HEK293 (cell line): Measurements from ENCODE around the gene C6orf136.
"Not testable (repeated sequence)": the region's sequence is repeated elsewhere in the genome, so short reads cannot be mapped to it uniquely, and the experiment has no call there.

Source experiments
- CTCF ChIA-PET: fragments of 350-600 bp; formaldehyde crosslinking; extraction: SDS; loops from one replicate; lab custom pipeline; 2021; ENCODE audit warnings: antibody characterized with exemption; lab: Yijun Ruan, JAX
- POLR2A ChIA-PET: fragments of 300-600 bp; formaldehyde crosslinking; extraction: SDS; loops from one replicate; lab custom pipeline; 2020; ENCODE audit warnings: antibody characterized with exemption, inconsistent platforms; lab: Yijun Ruan, JAX
- H3K27ac ChIP-seq: fragments of 200-500 bp; sonication (Bioruptor generic); 2 replicates; pipeline ENCODE4 v1.5.1; 2014; ENCODE audit warnings: low read depth, low read length, control low read depth, inconsistent platforms; ENCODE audit errors: extremely low read depth
- H3K36me3 ChIP-seq, 2 experiments: fragments of 200-500 bp in 1 of 2; sonication (Bioruptor generic) in 1 of 2; 1 replicate in 1 of 2; 2 replicates in 1 of 2; pipeline ENCODE4 v1.5.1; 2014 to 2017; ENCODE audit warnings: inconsistent platforms in 2 of 2, low read length in 2 of 2; ENCODE audit not compliant: control insufficient read depth in 2 of 2, insufficient read depth in 1 of 2
- H3K4me1 ChIP-seq: fragments of 200-500 bp; sonication (Bioruptor generic); 2 replicates; pipeline ENCODE4 v1.5.1; 2014; ENCODE audit warnings: mild to moderate bottlenecking, low read length, inconsistent platforms; ENCODE audit not compliant: control insufficient read depth, insufficient read depth
- H3K4me3 ChIP-seq: 2 replicates; pipeline ENCODE4 v1.5.1; 2011; ENCODE audit warnings: low read depth, mild to moderate bottlenecking, control low read depth, low read length, moderate library complexity
- H3K9me3 ChIP-seq: fragments of 200-500 bp; sonication (Bioruptor generic); 2 replicates; pipeline ENCODE4 v1.5.1; 2014; ENCODE audit warnings: low read depth, low read length, inconsistent platforms; ENCODE audit not compliant: control insufficient read depth, insufficient read depth
- EGR2 ChIP-seq: fragments of 450-650 bp; formaldehyde crosslinking; IDR thresholded peaks from 2 replicates; pipeline ENCODE4 v1.5.1; 2016; ENCODE audit warnings: low read depth, missing biosample characterization, missing genetic modification characterization
- IKZF3 ChIP-seq: fragments of 450-650 bp; IDR thresholded peaks from 2 replicates; pipeline ENCODE4 v1.5.0; 2018; ENCODE audit warnings: missing biosample characterization, mild to moderate bottlenecking, missing genetic modification characterization, moderate library complexity
- SP7 ChIP-seq: fragments of 450-650 bp; formaldehyde crosslinking; IDR thresholded peaks from 2 replicates; pipeline ENCODE4 v1.5.1; 2016; ENCODE audit warnings: missing biosample characterization, missing genetic modification characterization
- ZBTB17 ChIP-seq: fragments of 450-650 bp; formaldehyde crosslinking; IDR thresholded peaks from 2 replicates; pipeline ENCODE4 v1.5.1; 2016; ENCODE audit warnings: missing biosample characterization, missing genetic modification characterization
- ZBTB20 ChIP-seq: fragments of 450-650 bp; formaldehyde crosslinking; IDR thresholded peaks from 2 replicates; pipeline ENCODE4 v1.5.1; 2016; ENCODE audit warnings: missing biosample characterization, missing genetic modification characterization
- ZFHX2 ChIP-seq: fragments of 450-650 bp; formaldehyde crosslinking; conservative IDR thresholded peaks from 2 replicates; pipeline ENCODE4 v1.5.1; 2016; ENCODE audit warnings: missing biosample characterization, missing genetic modification characterization
- ZFP37 ChIP-seq: fragments of 450-650 bp; formaldehyde crosslinking; IDR thresholded peaks from 2 replicates; pipeline ENCODE4 v1.5.1; 2016; ENCODE audit warnings: missing biosample characterization, missing genetic modification characterization
- ZNF2 ChIP-seq: fragments of 450-650 bp; formaldehyde crosslinking; IDR thresholded peaks from 2 replicates; pipeline ENCODE4 v1.5.1; 2016; ENCODE audit warnings: missing biosample characterization, missing genetic modification characterization
- ZNF24 ChIP-seq: fragments of 450-650 bp; formaldehyde crosslinking; IDR thresholded peaks from 2 replicates; pipeline ENCODE4 v1.5.1; 2016; ENCODE audit warnings: missing biosample characterization, missing genetic modification characterization
- ZNF404 ChIP-seq: fragments of 450-650 bp; formaldehyde crosslinking; IDR thresholded peaks from 2 replicates; pipeline ENCODE4 v1.5.1; 2017; ENCODE audit warnings: missing biosample characterization, missing genetic modification characterization
- ZNF600 ChIP-seq: fragments of 450-650 bp; formaldehyde crosslinking; IDR thresholded peaks from 2 replicates; pipeline ENCODE4 v1.5.1; 2016; ENCODE audit warnings: missing biosample characterization, missing genetic modification characterization
- ZNF654 ChIP-seq: fragments of 450-650 bp; formaldehyde crosslinking; IDR thresholded peaks from 2 replicates; pipeline ENCODE4 v1.5.1; 2016; ENCODE audit warnings: low read depth, missing biosample characterization, missing genetic modification characterization
- ZNF776 ChIP-seq: fragments of 450-650 bp; formaldehyde crosslinking; IDR thresholded peaks from 2 replicates; pipeline ENCODE4 v1.5.0; 2017; ENCODE audit warnings: missing biosample characterization, missing genetic modification characterization, borderline replicate concordance
- TF ChIP-seq, protein P1 (sequence below): fragments of 450-650 bp; formaldehyde crosslinking; IDR thresholded peaks from 2 replicates; pipeline ENCODE4 v1.5.1; 2017; ENCODE audit warnings: missing biosample characterization, mild to moderate bottlenecking, missing genetic modification characterization, moderate library complexity
- TF ChIP-seq, protein P2 (sequence below): fragments of 450-650 bp; formaldehyde crosslinking; IDR thresholded peaks from 2 replicates; pipeline ENCODE4 v1.5.1; 2016; ENCODE audit warnings: missing biosample characterization, missing genetic modification characterization
- TF ChIP-seq, protein P3 (sequence below): fragments of 450-650 bp; formaldehyde crosslinking; IDR thresholded peaks from 2 replicates; pipeline ENCODE4 v1.5.1; 2016; ENCODE audit warnings: missing biosample characterization, missing genetic modification characterization
- TF ChIP-seq, protein P4 (sequence below): fragments of 450-650 bp; formaldehyde crosslinking; IDR thresholded peaks from 2 replicates; pipeline ENCODE4 v1.5.1; 2016; ENCODE audit warnings: missing biosample characterization, missing genetic modification characterization

C6orf136 gene, protein sequence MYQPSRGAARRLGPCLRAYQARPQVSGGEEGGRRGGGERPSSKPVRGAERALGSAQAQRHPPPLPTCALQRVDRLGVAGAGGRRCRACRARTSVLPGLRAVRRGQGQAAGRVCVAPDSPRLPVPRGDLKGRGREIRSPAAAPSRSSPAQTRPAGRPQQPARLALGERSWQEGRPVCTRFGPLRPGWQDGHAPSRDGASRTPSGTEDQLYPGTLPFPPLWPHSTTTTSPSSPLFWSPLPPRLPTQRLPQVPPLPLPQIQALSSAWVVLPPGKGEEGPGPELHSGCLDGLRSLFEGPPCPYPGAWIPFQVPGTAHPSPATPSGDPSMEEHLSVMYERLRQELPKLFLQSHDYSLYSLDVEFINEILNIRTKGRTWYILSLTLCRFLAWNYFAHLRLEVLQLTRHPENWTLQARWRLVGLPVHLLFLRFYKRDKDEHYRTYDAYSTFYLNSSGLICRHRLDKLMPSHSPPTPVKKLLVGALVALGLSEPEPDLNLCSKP

DNA sequence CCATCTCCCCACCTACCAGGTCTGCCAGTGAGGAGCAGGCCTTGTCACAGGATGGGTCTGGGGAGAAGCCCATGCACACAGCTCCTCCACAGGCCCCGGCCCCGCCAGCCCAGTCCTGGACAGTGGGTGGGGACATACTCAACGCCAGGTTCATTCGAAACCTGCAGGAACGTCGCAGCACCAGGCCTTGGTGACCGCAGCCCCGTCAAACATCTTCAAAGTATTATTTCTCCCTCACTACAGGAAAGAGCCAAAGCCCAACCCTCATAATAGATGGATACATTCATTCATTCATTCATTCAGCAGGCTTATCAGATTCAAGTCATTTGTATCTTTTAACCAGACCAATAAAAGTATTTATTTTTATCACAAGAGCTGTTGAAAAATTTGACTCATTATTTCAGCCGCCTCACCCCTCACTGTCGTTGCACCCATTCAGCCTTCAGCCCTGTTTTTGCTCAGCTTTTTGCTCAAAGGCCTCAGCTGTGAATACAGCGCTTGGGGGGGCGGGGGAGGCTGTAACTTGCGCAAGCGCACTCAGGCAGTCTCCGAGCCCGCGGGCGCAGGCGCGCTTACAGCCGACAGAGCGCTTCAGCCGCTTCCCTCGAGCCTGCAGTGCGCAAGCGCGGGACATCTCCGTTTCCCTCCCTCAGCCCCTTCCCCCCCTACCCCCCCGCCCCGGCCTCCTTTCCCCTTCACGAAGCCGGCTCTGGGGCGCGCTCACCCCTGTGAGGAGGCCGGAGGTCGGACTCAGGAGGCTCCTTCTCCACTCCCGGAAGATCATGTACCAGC lies at the start of gene C6orf136:
Gene C6orf136, plus strand, starts transcription at position 684 of the 792 bp plus-strand sequence. Its CDS starts 99 bp downstream, at position 783.
- Histone ChIP-seq H3K9me3 (no peaks in the 10 kb centered on the region), H3K4me1 (peaks cover 8% of the 10 kb centered on the region), H3K36me3 (peaks cover 31 to 58% of the 10 kb centered on the region in 2 experiments), H3K27ac (peak within 1 kb of the TSS; percentile 96), H3K4me3 (peak within 1 kb of the TSS; percentile 88)
- ChIA-PET POLR2A (interaction anchor here (0.6 to 1.7 kb wide), 15 partner anchors 8 to 97 kb away, joined by 3 to 20 read pairs (median 4); partner anchors contain the start of genes ABCF1, ATAT1, MDC1 and MRPS18B), CTCF (interaction anchor here (0.5 to 1.5 kb wide), 8 partner anchors 13 to 678 kb away, joined by 3 to 9 read pairs (median 4); partner anchors contain the start of gene DHX16)
- TF ChIP-seq ZFHX2 (tag by site-specific recombination): no peak
- TF ChIP-seq, protein P1, sequence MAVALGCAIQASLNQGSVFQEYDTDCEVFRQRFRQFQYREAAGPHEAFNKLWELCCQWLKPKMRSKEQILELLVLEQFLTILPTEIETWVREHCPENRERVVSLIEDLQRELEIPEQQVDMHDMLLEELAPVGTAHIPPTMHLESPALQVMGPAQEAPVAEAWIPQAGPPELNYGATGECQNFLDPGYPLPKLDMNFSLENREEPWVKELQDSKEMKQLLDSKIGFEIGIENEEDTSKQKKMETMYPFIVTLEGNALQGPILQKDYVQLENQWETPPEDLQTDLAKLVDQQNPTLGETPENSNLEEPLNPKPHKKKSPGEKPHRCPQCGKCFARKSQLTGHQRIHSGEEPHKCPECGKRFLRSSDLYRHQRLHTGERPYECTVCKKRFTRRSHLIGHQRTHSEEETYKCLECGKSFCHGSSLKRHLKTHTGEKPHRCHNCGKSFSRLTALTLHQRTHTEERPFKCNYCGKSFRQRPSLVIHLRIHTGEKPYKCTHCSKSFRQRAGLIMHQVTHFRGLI (tag by site-specific recombination): peak; percentile 96
- TF ChIP-seq ZNF24 (tag by site-specific recombination): peak; percentile 97
- TF ChIP-seq ZNF404 (tag by site-specific recombination): no peak
- TF ChIP-seq ZNF776 (tag by site-specific recombination): no peak

DNA sequence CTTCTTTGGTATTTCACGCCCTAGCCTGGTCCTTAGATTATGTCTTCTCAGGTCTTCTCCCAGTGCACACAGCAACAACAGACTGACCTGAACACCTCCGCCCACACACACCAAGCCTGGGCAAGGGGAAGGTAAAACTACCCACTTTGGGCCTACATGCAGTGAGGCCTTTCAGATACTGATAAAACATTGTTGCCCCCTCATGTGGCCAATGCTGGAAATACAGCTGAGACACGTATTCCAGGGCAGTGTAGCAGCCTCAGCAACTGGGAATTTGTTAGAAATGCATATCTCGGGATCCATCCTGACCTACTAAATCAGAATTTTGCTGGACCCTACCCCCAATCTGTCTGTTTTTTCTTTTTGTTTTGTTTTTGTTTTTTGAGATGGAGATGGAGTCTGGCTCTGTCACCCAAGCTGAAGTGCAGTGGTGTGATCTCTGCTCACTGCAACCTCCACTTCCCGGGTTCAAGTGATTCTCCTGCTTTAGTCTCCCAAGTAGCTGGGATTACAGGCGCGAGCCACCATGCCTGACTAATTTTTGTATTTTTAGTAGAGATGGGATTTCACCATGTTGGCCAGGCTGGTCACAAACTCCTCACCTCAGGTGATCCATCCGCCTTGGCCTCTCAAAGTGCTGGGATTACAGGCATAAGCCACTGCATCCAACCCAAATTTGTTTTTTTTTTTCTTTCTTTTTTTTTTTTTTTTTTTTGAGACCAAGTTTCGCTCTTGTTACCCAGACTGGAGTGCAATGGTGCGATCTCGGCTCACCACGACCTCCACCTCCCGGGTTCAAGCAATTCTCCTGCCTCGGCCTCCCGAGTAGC lies 49.4 kb upstream of the C6orf136 start:
- H3K4me1 ChIP-seq, H3K27ac ChIP-seq, H3K4me3 ChIP-seq, H3K9me3 ChIP-seq: not testable (repeated sequence)
- CTCF ChIA-PET: interaction anchor here (0.6 to 9.8 kb wide), 39 partner anchors 10 to 1004 kb away, joined by 3 to 121 read pairs (median 5); partner anchors contain the start of genes C6orf136, DHX16 and VARS2
- peaks cover 33 to 54% of the 10 kb centered on the region in 2 experiments for H3K36me3 ChIP-seq
- TF ChIP-seq IKZF3 (peak; percentile 34; the same call in 1 of the 2 replicates), EGR2 (tag by site-specific recombination) (peak; percentile 81), ZNF2 (tag by site-specific recombination) (peak; percentile 62), ZNF654 (tag by site-specific recombination) (peak; percentile 71), ZFP37 (peak; percentile 47; the same call in 1 of the 2 replicates), ZFHX2 (tag by site-specific recombination) (peak; percentile 86), ZBTB17 (tag by site-specific recombination) (peak; percentile 55; the same call in 1 of the 2 replicates), SP7 (tag by site-specific recombination) (peak; percentile 32; the same call in 1 of the 2 replicates), ZNF600 (tag by site-specific recombination) (peak; percentile 72; the same call in 1 of the 2 replicates), ZBTB20 (peak; percentile 45)
- TF ChIP-seq, protein P2, sequence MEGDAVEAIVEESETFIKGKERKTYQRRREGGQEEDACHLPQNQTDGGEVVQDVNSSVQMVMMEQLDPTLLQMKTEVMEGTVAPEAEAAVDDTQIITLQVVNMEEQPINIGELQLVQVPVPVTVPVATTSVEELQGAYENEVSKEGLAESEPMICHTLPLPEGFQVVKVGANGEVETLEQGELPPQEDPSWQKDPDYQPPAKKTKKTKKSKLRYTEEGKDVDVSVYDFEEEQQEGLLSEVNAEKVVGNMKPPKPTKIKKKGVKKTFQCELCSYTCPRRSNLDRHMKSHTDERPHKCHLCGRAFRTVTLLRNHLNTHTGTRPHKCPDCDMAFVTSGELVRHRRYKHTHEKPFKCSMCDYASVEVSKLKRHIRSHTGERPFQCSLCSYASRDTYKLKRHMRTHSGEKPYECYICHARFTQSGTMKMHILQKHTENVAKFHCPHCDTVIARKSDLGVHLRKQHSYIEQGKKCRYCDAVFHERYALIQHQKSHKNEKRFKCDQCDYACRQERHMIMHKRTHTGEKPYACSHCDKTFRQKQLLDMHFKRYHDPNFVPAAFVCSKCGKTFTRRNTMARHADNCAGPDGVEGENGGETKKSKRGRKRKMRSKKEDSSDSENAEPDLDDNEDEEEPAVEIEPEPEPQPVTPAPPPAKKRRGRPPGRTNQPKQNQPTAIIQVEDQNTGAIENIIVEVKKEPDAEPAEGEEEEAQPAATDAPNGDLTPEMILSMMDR (tag by site-specific recombination): peak; percentile 65
- TF ChIP-seq, protein P3, sequence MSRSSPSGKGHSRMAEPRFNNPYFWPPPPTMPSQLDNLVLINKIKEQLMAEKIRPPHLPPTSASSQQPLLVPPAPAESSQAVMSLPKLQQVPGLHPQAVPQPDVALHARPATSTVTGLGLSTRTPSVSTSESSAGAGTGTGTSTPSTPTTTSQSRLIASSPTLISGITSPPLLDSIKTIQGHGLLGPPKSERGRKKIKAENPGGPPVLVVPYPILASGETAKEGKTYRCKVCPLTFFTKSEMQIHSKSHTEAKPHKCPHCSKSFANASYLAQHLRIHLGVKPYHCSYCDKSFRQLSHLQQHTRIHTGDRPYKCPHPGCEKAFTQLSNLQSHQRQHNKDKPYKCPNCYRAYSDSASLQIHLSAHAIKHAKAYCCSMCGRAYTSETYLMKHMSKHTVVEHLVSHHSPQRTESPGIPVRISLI (tag by site-specific recombination): peak; percentile 83
- TF ChIP-seq, protein P4, sequence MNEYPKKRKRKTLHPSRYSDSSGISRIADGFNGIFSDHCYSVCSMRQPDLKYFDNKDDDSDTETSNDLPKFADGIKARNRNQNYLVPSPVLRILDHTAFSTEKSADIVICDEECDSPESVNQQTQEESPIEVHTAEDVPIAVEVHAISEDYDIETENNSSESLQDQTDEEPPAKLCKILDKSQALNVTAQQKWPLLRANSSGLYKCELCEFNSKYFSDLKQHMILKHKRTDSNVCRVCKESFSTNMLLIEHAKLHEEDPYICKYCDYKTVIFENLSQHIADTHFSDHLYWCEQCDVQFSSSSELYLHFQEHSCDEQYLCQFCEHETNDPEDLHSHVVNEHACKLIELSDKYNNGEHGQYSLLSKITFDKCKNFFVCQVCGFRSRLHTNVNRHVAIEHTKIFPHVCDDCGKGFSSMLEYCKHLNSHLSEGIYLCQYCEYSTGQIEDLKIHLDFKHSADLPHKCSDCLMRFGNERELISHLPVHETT (tag by site-specific recombination): peak; percentile 42; the same call in 1 of the 2 replicates
- POLR2A ChIA-PET: interaction anchor here (0.6 to 14.9 kb wide), 18 partner anchors 8 to 133 kb away, joined by 3 to 197 read pairs (median 6); partner anchors contain the start of genes ABCF1, GNL1, MRPS18B and PPP1R10
